GM23338 (cell line): Measurements from ENCODE around the gene YWHAB. TPM values are rescaled to one million over a fixed set of nuclear protein-coding genes. Genes with fewer than 3 reads are reported as not detected.

Source experiments
- ATAC-seq: fragments of 200-7000 bp; cut with Tn5 transposase; 3 replicates; pipeline ENCODE4 v1.9.1; 2020
- DNase-seq: peaks from one replicate; pipeline ENCODE4 v3.0.0-alpha.2; 2015; ENCODE audit warnings: low spot score
- H2AFZ ChIP-seq: fragments of 200-600 bp; sonication (generic); 2 replicates; pipeline ENCODE4 v1.8.0; 2016; ENCODE audit warnings: antibody characterized with exemption, mild to moderate bottlenecking, moderate library complexity
- H3F3A ChIP-seq: fragments of 200-600 bp; sonication (generic); replicated peaks from 2 replicates; pipeline ENCODE4 v1.8.0; 2017; ENCODE audit warnings: antibody characterized with exemption, mixed run types, low read depth
- H3K27ac ChIP-seq: fragments of 200-600 bp; sonication (generic); 2 replicates; pipeline ENCODE4 v1.6.1; 2016; ENCODE audit warnings: low read depth
- H3K27me3 ChIP-seq: fragments of 200-600 bp; sonication (generic); 2 replicates; pipeline ENCODE4 v1.8.0; 2016; ENCODE audit warnings: mild to moderate bottlenecking, mixed run types, moderate library complexity; ENCODE audit not compliant: insufficient read depth
- H3K36me3 ChIP-seq: fragments of 200-600 bp; sonication (generic); 2 replicates; pipeline ENCODE4 v1.8.0; 2016; ENCODE audit warnings: mild to moderate bottlenecking; ENCODE audit not compliant: insufficient read depth
- H3K4me1 ChIP-seq: fragments of 200-600 bp; sonication (generic); 2 replicates; pipeline ENCODE4 v1.8.0; 2016; ENCODE audit warnings: mild to moderate bottlenecking, moderate library complexity; ENCODE audit not compliant: insufficient read depth
- H3K4me2 ChIP-seq: fragments of 200-600 bp; sonication (generic); 2 replicates; pipeline ENCODE4 v1.7.1; 2017; ENCODE audit warnings: mixed run types
- H3K4me3 ChIP-seq: fragments of 200-600 bp; sonication (generic); 2 replicates; pipeline ENCODE4 v1.6.1; 2016; ENCODE audit warnings: mixed run types
- H3K79me2 ChIP-seq: fragments of 200-600 bp; sonication (generic); replicated peaks from 2 replicates; pipeline ENCODE4 v1.8.0; 2017; ENCODE audit warnings: mild to moderate bottlenecking; ENCODE audit not compliant: insufficient read depth
- H3K9me2 ChIP-seq: fragments of 200-600 bp; sonication (generic); 2 replicates; pipeline ENCODE4 v1.8.0; 2017; ENCODE audit not compliant: insufficient read depth
- H4K20me1 ChIP-seq: fragments of 200-600 bp; sonication (generic); replicated peaks from 2 replicates; pipeline ENCODE4 v1.8.0; 2017; ENCODE audit warnings: mild to moderate bottlenecking; ENCODE audit not compliant: insufficient read depth
- H3K27ac Mint-ChIP-seq: 2 replicates; pipeline ENCODE4 v1.8.0; 2020; ENCODE audit warnings: inconsistent platforms, mild to moderate bottlenecking, moderate library complexity, mixed read lengths
- H3K27me3 Mint-ChIP-seq: 3 replicates; pipeline ENCODE4 v1.8.0; 2022; ENCODE audit warnings: low read depth, mild to moderate bottlenecking, moderate library complexity, mixed read lengths, inconsistent platforms; ENCODE audit not compliant: insufficient read depth, poor library complexity
- H3K36me3 Mint-ChIP-seq: 3 replicates; pipeline ENCODE4 v1.8.0; 2021; ENCODE audit warnings: low read depth, mild to moderate bottlenecking, inconsistent platforms, moderate library complexity, mixed read lengths
- H3K4me1 Mint-ChIP-seq: 3 replicates; pipeline ENCODE4 v1.8.0; 2020; ENCODE audit warnings: mild to moderate bottlenecking, inconsistent platforms, mixed read lengths
- H3K4me3 Mint-ChIP-seq: 3 replicates; pipeline ENCODE4 v1.8.0; 2021; ENCODE audit warnings: moderate library complexity, mild to moderate bottlenecking, inconsistent platforms, mixed read lengths
- H3K9me3 Mint-ChIP-seq: 3 replicates; pipeline ENCODE4 v1.8.0; 2020; ENCODE audit warnings: moderate library complexity, mild to moderate bottlenecking, inconsistent platforms, mixed read lengths
- CREB1 ChIP-seq: fragments of 250-450 bp; sonication (Bioruptor Pico); IDR thresholded peaks from 2 replicates; pipeline ENCODE4 v1.5.0; 2020; ENCODE audit warnings: low read depth, mild to moderate bottlenecking, moderate library complexity
- EZH2 ChIP-seq: fragments of 200-600 bp; sonication (generic); IDR thresholded peaks from one replicate; pipeline ENCODE4 v1.8.0; 2017; ENCODE audit warnings: antibody characterized with exemption, mild to moderate bottlenecking, low read depth; ENCODE audit not compliant: unreplicated experiment
- POLR2AphosphoS5 ChIP-seq: IDR thresholded peaks from 2 replicates; pipeline ENCODE4 v1.6.1; 2016; ENCODE audit warnings: antibody characterized with exemption, low read depth
- STAT1 ChIP-seq: IDR thresholded peaks from one replicate; pipeline ENCODE4 v1.6.1; 2016; ENCODE audit warnings: antibody characterized with exemption; ENCODE audit not compliant: unreplicated experiment
- ZNF331 ChIP-seq: fragments of 250-450 bp; sonication (Bioruptor Pico); IDR thresholded peaks from 2 replicates; pipeline ENCODE4 v1.5.0; 2020; ENCODE audit warnings: low read depth, mild to moderate bottlenecking, moderate library complexity
- polyA plus RNA-seq: library from polyadenylated mRNA; unstranded; fragments of >200 nt; fragmentation: Nextera tagmentation; extraction: Ambion mirVana; gene quantifications from 2 replicates; pipeline ENCODE4 v1.2.1, GENCODE V29; 2016
- total RNA-seq: library from RNA; depleted of rRNA; stranded (reverse); fragments of >200 nt; shearing (Covaris generic); gene quantifications from 2 replicates; pipeline ENCODE4 v1.2.3, GENCODE V29; 2014
- TF ChIP-seq, protein P1 (sequence below): IDR thresholded peaks from 2 replicates; pipeline ENCODE4 v1.6.1; 2016; ENCODE audit warnings: antibody characterized with exemption
- TF ChIP-seq, protein P2 (sequence below), 2 experiments: fragments of 200-600 bp in 1 of 2; sonication (generic) in 1 of 2; conservative IDR thresholded peaks; 2 replicates each; pipeline versions ENCODE4 v1.5.1 to v1.6.1; 2016 to 2017; ENCODE audit warnings: antibody characterized with exemption in 2 of 2, low read depth in 2 of 2, mild to moderate bottlenecking in 2 of 2, moderate library complexity in 1 of 2
- TF ChIP-seq, protein P3 (sequence below): fragments of 250-450 bp; sonication (Bioruptor Pico); IDR thresholded peaks from 2 replicates; pipeline ENCODE4 v1.5.0; 2020; ENCODE audit warnings: mild to moderate bottlenecking, moderate library complexity

The YWHAB gene
- total and polyA plus RNA-seq, 2 experiments from 2014 or later: 121 to 519 TPM

DNA sequence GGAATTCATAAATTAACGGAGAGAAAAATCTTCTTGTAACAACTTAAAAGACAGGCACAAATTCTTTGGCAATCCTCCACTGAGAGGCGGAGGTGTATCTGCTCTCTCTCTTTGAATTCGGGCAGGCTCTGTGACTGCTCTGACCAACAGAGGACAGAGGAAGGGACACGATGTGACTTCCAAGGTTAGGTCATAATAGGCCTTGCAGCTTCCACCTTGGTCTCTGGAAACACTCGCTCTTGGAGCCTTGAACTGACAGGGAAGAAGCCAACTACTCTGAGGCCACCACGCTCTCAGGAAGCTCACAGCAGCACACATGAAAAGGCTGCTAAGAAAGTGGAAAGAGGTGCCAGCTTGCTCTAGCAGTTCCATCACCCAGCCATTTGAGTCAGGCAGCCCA, 59.8 kb downstream of the YWHAB start (continued):
- TF ChIP-seq, protein P1, sequence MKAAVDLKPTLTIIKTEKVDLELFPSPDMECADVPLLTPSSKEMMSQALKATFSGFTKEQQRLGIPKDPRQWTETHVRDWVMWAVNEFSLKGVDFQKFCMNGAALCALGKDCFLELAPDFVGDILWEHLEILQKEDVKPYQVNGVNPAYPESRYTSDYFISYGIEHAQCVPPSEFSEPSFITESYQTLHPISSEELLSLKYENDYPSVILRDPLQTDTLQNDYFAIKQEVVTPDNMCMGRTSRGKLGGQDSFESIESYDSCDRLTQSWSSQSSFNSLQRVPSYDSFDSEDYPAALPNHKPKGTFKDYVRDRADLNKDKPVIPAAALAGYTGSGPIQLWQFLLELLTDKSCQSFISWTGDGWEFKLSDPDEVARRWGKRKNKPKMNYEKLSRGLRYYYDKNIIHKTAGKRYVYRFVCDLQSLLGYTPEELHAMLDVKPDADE: no peak
- no peak for TF ChIP-seq EZH2
- TF ChIP-seq CREB1: no peak
- TF ChIP-seq, protein P2, sequence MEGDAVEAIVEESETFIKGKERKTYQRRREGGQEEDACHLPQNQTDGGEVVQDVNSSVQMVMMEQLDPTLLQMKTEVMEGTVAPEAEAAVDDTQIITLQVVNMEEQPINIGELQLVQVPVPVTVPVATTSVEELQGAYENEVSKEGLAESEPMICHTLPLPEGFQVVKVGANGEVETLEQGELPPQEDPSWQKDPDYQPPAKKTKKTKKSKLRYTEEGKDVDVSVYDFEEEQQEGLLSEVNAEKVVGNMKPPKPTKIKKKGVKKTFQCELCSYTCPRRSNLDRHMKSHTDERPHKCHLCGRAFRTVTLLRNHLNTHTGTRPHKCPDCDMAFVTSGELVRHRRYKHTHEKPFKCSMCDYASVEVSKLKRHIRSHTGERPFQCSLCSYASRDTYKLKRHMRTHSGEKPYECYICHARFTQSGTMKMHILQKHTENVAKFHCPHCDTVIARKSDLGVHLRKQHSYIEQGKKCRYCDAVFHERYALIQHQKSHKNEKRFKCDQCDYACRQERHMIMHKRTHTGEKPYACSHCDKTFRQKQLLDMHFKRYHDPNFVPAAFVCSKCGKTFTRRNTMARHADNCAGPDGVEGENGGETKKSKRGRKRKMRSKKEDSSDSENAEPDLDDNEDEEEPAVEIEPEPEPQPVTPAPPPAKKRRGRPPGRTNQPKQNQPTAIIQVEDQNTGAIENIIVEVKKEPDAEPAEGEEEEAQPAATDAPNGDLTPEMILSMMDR (conservative IDR thresholded peaks at IDR 0.05; ENCODE audit: low read depth in 2 of 2): no peak
- TF ChIP-seq POLR2AphosphoS5: no peak

DNA sequence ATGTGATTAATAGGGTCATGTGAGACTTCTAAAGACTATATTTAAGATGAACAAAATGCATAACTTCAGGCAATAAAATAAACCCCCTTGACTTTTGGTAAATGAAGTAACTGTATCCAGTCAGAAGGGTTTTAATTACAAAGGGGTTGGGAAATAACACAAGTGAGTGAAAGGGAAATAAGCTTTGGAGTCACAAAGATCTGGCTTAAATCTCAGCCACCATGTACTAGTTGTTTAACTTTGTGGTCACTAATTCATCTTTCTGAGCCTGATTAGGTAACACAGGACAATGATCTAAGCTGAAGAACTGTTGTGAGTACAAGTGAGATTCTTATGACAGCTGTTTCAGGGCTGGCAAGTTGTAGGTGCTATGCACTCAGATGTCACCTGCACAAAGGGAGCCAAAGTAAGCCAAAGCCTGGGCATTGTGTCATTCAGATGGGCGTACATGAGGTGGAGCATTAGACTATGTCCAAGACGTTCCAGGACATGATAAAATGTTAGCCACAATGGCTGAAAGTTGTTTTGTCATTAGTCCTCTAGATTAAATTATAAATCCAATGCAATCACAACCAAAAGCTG, 60.9 kb downstream of the YWHAB start:
- Histone ChIP-seq H3K27me3 (no peaks in the 10 kb centered on the region), H2AFZ (no peak overlapping the region), H3K27ac (no peak overlapping the region), H3K4me1 (no peaks in the 10 kb centered on the region), H3F3A (peaks cover 7% of the 10 kb centered on the region; the same call in 1 of the 2 replicates), H3K4me3 (no peak overlapping the region), H4K20me1 (peaks cover 21% of the 10 kb centered on the region), H3K36me3 (peaks cover 37% of the 10 kb centered on the region), H3K79me2 (no peaks in the 10 kb centered on the region), H3K9me2 (no peaks in the 10 kb centered on the region), H3K4me2 (no peak overlapping the region)
- Mint-ChIP-seq H3K4me1 (no peaks in the 10 kb centered on the region), H3K27ac (no peak overlapping the region), H3K4me3 (no peak overlapping the region), H3K9me3 (no peaks in the 10 kb centered on the region), H3K36me3 (peaks cover 75% of the 10 kb centered on the region), H3K27me3 (no peaks in the 10 kb centered on the region)
- ATAC-seq (no peak), DNase-seq (no peak)
- TF ChIP-seq, protein P3, sequence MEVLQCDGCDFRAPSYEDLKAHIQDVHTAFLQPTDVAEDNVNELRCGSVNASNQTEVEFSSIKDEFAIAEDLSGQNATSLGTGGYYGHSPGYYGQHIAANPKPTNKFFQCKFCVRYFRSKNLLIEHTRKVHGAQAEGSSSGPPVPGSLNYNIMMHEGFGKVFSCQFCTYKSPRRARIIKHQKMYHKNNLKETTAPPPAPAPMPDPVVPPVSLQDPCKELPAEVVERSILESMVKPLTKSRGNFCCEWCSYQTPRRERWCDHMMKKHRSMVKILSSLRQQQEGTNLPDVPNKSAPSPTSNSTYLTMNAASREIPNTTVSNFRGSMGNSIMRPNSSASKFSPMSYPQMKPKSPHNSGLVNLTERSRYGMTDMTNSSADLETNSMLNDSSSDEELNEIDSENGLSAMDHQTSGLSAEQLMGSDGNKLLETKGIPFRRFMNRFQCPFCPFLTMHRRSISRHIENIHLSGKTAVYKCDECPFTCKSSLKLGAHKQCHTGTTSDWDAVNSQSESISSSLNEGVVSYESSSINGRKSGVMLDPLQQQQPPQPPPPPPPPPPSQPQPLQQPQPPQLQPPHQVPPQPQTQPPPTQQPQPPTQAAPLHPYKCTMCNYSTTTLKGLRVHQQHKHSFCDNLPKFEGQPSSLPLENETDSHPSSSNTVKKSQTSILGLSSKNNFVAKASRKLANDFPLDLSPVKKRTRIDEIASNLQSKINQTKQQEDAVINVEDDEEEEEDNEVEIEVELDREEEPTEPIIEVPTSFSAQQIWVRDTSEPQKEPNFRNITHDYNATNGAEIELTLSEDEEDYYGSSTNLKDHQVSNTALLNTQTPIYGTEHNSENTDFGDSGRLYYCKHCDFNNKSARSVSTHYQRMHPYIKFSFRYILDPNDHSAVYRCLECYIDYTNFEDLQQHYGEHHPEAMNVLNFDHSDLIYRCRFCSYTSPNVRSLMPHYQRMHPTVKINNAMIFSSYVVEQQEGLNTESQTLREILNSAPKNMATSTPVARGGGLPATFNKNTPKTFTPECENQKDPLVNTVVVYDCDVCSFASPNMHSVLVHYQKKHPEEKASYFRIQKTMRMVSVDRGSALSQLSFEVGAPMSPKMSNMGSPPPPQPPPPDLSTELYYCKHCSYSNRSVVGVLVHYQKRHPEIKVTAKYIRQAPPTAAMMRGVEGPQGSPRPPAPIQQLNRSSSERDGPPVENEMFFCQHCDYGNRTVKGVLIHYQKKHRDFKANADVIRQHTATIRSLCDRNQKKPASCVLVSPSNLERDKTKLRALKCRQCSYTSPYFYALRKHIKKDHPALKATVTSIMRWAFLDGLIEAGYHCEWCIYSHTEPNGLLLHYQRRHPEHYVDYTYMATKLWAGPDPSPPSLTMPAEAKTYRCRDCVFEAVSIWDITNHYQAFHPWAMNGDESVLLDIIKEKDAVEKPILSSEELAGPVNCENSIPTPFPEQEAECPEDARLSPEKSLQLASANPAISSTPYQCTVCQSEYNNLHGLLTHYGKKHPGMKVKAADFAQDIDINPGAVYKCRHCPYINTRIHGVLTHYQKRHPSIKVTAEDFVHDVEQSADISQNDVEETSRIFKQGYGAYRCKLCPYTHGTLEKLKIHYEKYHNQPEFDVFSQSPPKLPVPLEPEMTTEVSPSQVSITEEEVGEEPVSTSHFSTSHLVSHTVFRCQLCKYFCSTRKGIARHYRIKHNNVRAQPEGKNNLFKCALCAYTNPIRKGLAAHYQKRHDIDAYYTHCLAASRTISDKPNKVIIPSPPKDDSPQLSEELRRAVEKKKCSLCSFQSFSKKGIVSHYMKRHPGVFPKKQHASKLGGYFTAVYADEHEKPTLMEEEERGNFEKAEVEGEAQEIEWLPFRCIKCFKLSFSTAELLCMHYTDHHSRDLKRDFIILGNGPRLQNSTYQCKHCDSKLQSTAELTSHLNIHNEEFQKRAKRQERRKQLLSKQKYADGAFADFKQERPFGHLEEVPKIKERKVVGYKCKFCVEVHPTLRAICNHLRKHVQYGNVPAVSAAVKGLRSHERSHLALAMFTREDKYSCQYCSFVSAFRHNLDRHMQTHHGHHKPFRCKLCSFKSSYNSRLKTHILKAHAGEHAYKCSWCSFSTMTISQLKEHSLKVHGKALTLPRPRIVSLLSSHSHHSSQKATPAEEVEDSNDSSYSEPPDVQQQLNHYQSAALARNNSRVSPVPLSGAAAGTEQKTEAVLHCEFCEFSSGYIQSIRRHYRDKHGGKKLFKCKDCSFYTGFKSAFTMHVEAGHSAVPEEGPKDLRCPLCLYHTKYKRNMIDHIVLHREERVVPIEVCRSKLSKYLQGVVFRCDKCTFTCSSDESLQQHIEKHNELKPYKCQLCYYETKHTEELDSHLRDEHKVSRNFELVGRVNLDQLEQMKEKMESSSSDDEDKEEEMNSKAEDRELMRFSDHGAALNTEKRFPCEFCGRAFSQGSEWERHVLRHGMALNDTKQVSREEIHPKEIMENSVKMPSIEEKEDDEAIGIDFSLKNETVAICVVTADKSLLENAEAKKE (CRISPR knock-in tag): no peak
- TF ChIP-seq, protein P1: no peak
- no peak for TF ChIP-seq STAT1
- TF ChIP-seq ZNF331: no peak
- TF ChIP-seq, protein P2 (conservative IDR thresholded peaks at IDR 0.05; ENCODE audit: low read depth in 2 of 2): no peak
- TF ChIP-seq EZH2: no peak
